ENCODE measurements around the gene SEL1L.

SEL1L gene

DNA sequence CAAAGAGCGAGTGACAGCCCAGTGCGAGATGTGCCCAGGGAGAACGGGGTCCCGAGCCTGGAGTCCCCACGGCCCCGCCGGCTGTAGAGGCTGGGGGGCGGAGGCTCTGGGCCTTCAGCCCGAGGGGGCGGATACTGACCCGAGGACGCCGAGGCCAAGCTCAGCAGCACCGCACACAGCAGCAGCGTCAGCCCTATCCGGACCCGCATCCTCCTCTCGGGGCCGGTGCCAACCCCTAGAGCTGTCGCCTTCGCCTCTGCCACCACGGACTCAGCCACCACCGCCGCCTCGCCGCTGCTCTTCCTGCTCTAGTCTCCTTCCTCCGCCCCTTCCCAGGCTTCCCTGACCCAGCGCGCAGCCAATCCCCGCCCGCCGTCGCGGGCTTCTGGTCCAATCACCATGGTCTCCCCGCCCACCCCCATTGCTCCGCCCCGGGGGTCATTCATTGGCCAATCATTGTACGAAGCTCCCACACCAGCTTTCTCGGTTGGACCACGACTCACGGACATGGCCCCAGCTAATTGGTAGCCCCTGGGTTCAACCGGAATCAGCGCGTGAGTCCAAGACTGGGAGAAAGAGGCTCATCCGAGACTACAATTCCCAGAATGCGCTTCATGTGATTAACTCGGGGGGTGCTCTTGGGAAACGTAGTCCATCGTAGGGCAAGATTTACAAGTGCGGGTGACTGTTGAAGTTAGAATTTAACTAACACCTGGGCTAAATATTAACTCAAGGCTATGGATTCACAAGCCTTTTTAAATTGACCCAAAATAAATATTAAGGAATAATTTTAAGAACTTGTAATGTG, at the start of gene SEL1L:
SEL1L (minus strand) TSS at position 318 of the 808 bp plus-strand sequence; CDS start at position 209, 109 bp downstream.
- TF ChIP-seq, protein P1, sequence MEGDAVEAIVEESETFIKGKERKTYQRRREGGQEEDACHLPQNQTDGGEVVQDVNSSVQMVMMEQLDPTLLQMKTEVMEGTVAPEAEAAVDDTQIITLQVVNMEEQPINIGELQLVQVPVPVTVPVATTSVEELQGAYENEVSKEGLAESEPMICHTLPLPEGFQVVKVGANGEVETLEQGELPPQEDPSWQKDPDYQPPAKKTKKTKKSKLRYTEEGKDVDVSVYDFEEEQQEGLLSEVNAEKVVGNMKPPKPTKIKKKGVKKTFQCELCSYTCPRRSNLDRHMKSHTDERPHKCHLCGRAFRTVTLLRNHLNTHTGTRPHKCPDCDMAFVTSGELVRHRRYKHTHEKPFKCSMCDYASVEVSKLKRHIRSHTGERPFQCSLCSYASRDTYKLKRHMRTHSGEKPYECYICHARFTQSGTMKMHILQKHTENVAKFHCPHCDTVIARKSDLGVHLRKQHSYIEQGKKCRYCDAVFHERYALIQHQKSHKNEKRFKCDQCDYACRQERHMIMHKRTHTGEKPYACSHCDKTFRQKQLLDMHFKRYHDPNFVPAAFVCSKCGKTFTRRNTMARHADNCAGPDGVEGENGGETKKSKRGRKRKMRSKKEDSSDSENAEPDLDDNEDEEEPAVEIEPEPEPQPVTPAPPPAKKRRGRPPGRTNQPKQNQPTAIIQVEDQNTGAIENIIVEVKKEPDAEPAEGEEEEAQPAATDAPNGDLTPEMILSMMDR (IDR thresholded peaks at IDR 0.05; ENCODE audit: low read depth, low read length), result no peak
- peak within 1 kb of the TSS; percentile 85 to 99 for H3K4me3 ChIP-seq (replicated peaks in 1 of 2; ENCODE audit: low read depth in 2 of 2, low read length in 2 of 2)
- DNase-seq (ENCODE audit: low read depth in 2 of 2), result peak; percentile 99 to 100

DNA sequence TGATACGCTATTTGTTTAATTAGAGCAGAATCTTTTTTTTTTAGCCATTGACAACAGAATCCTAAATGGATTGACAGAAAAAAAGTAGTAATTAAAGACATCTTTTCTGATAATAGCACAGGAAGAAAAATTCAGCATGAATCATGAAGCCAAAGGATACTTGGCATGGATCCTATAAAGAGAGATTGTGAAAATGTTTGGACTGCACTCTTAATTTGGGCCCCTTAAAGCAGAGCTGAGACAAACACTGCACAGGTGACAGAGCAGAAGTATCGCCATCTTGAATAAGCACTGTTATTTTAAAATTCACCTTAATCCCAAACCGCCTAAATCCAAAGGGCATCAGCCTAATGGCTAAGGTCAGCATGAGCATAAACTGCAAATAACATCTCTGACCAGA, 48.8 kb upstream of the SEL1L start:
- H3K4me3 ChIP-seq (replicated peaks in 1 of 2; ENCODE audit: low read depth in 2 of 2, low read length in 2 of 2), result no peak overlapping the region
- TF ChIP-seq, protein P1 (IDR thresholded peaks at IDR 0.05; ENCODE audit: low read depth, low read length), result no peak
- DNase-seq (ENCODE audit: low read depth in 2 of 2), result peak; percentile 2 to 6

DNA sequence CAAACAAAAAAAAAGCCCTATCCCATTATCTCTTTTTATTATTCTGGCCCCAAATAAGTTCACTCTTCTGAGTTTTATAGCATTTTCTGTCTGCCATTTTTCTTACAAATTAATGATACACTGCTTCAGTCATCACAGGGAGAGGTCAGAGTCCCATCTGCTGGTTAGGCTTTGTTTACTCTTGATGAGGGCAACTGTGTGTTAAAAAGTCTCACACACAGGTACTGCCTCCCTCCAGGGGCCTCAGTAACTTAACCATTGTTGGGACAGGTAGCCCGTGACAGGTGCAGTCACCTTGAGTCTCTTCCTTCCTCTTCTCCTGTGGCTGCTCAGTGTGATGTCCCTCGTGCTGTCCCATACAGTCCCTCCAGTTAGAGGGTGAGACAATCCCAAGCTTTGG, 45.5 kb upstream of the SEL1L start:
- H3K4me3 ChIP-seq (replicated peaks in 1 of 2; ENCODE audit: low read depth in 2 of 2, low read length in 2 of 2), result no peak overlapping the region
- DNase-seq (ENCODE audit: low read depth in 2 of 2), result no peak
- TF ChIP-seq, protein P1 (IDR thresholded peaks at IDR 0.05; ENCODE audit: low read depth, low read length), result no peak

DNA sequence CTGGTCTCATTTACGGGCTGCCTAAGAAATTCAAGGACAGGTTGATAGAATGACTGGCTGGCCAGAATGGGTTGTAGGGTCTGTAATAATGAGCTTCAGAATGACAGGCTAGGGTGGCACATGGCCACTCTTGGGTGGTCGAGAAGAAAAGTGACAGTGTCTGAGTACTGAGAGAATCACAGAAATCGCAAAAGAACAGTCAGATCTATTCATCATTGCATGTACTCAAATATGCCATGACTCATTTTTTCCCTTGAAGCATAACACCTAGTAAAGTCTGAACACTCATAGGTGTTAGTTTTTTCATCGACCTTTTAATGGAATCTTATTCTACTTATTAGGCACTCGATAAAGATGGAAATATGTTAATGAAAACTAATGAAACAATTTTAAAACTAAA, 37.8 kb upstream of the SEL1L start:
- DNase-seq (ENCODE audit: low read depth in 2 of 2), result no peak

DNA sequence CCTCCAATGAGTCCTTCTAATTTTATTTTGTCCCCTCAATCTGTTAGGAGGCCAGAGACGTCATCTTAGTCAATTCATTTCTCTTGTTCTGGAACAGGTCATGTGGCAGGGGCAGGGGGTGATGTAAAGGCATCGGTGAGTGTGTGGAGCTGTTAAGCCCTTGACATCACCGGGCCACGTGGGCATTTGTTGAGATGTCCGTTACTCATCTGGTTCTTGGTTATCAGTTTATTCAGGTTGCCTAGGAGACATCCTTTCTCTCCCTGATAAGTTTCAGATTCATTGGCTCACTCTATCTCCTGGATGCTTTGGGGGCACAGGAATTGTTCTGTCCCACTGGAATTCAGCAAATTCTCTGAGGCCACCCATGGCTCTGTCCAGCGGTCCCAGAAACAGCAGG, 33.6 kb upstream of the SEL1L start:
- TF ChIP-seq, protein P1 (IDR thresholded peaks at IDR 0.05; ENCODE audit: low read depth, low read length), result no peak
- H3K4me3 ChIP-seq (replicated peaks in 1 of 2; ENCODE audit: low read depth in 2 of 2, low read length in 2 of 2), result no peak overlapping the region
- DNase-seq (ENCODE audit: low read depth in 2 of 2), result peak in 1 of 2 donors; percentile 3

More for the DNA sequence above, 37.8 kb upstream of the SEL1L start:
- no peak overlapping the region for H3K4me3 ChIP-seq (replicated peaks in 1 of 2; ENCODE audit: low read depth in 2 of 2, low read length in 2 of 2)
- TF ChIP-seq, protein P1 (IDR thresholded peaks at IDR 0.05; ENCODE audit: low read depth, low read length), result no peak

DNA sequence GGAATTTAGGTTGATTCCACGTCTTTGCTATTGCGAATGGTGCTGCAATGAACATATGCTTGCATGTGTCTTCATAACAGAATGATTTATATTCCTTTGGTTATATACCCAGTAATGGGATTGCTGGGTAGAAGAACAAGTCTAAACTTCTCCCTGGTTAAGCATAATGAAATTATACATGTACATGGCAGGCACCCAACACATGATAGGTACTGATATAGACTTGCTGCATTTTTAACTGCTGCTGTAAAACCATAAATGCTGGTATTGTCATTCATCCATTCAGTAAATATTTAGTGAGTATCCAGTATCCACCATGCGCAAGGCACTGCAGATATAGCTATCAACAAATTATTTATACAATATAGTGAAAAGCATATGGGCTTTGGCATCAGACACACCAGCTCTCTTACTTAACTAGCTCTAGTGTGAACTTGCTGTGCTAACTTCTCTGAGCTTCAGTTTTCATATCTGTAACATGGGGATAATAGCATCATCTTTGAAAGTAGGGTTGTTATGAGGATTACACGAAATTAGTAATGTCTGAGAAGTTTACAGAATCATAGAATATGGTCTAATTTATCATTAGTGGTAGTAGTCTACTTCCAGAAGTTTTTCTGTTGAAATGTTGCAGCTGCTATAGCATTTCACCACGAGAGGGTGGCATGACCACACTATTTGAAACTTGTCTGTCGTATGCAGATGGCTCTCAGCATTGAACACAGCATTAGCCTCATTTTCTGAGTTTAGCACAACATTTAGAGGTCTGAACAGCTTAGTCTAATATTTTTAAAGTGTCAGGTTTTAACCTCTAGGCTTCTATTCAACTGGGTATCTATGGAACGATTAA, 32.0 kb upstream of the SEL1L start:
- no peak overlapping the region for H3K4me3 ChIP-seq (replicated peaks in 1 of 2; ENCODE audit: low read depth in 2 of 2, low read length in 2 of 2)
- DNase-seq (ENCODE audit: low read depth in 2 of 2), result peak; percentile 29 to 32
- TF ChIP-seq, protein P1 (IDR thresholded peaks at IDR 0.05; ENCODE audit: low read depth, low read length), result no peak
